ENCODE measurements around the gene ZNF26.
"Not testable (repeated sequence)": the region's sequence is repeated elsewhere in the genome, so short reads cannot be mapped to it uniquely, and the experiment has no call there.

ZNF26 gene

GRCh38 chr12:132986001-132986884, at the start of gene ZNF26:
TSS of gene ZNF26 (plus strand) at chr12:132986367. CDS start at chr12:132986841, 474 bp downstream.
- peak; percentile 88 for DNase-seq

- DNase-seq, result not testable (repeated sequence)
These were observed 49.2 kb upstream of the ZNF26 start for GRCh38 chr12:132936921-132937320.

- no peak for DNase-seq
These were observed 48.7 kb upstream of the ZNF26 start for GRCh38 chr12:132937476-132937875.

GRCh38 chr12:132938807-132939206, 47.4 kb upstream of the ZNF26 start:
- not testable (repeated sequence) for DNase-seq

- no peak for DNase-seq
These were observed 46.0 kb upstream of the ZNF26 start for GRCh38 chr12:132940071-132940719.

GRCh38 chr12:132941336-132941954, 44.7 kb upstream of the ZNF26 start:
- no peak for DNase-seq

GRCh38 chr12:132942611-132943010, 43.6 kb upstream of the ZNF26 start:
- DNase-seq, result no peak

- DNase-seq, result no peak
These were observed 40.4 kb upstream of the ZNF26 start for GRCh38 chr12:132945806-132946205.

- no peak for DNase-seq
These were observed 39.8 kb upstream of the ZNF26 start for GRCh38 chr12:132946246-132946820.

- no peak for DNase-seq
These were observed 37.8 kb upstream of the ZNF26 start for GRCh38 chr12:132948146-132949066.

GRCh38 chr12:132949936-132950837, 36.0 kb upstream of the ZNF26 start:
- DNase-seq, result no peak

- DNase-seq, result no peak
These were observed 35.2 kb upstream of the ZNF26 start for GRCh38 chr12:132950844-132951535.

GRCh38 chr12:132951649-132952048, 34.5 kb upstream of the ZNF26 start:
- DNase-seq, result no peak

- no peak for DNase-seq
These were observed 33.6 kb upstream of the ZNF26 start for GRCh38 chr12:132952371-132953162.

GRCh38 chr12:132953163-132953425, 33.1 kb upstream of the ZNF26 start:
- DNase-seq, result no peak

- no peak for DNase-seq
These were observed 32.4 kb upstream of the ZNF26 start for GRCh38 chr12:132953771-132954170.

GRCh38 chr12:132954471-132955048, 31.6 kb upstream of the ZNF26 start:
- no peak for DNase-seq

GRCh38 chr12:132955094-132956010, 30.8 kb upstream of the ZNF26 start:
- DNase-seq, result no peak
